Measurements from ENCODE around the gene TBL3.

- TF ChIP-seq, protein P1, sequence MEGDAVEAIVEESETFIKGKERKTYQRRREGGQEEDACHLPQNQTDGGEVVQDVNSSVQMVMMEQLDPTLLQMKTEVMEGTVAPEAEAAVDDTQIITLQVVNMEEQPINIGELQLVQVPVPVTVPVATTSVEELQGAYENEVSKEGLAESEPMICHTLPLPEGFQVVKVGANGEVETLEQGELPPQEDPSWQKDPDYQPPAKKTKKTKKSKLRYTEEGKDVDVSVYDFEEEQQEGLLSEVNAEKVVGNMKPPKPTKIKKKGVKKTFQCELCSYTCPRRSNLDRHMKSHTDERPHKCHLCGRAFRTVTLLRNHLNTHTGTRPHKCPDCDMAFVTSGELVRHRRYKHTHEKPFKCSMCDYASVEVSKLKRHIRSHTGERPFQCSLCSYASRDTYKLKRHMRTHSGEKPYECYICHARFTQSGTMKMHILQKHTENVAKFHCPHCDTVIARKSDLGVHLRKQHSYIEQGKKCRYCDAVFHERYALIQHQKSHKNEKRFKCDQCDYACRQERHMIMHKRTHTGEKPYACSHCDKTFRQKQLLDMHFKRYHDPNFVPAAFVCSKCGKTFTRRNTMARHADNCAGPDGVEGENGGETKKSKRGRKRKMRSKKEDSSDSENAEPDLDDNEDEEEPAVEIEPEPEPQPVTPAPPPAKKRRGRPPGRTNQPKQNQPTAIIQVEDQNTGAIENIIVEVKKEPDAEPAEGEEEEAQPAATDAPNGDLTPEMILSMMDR (IDR thresholded peaks at IDR 0.05): no peak
- TF ChIP-seq ZFX (IDR thresholded peaks at IDR 0.05; ENCODE audit: borderline replicate concordance): no peak
These were observed 31.5 kb downstream of the TBL3 start for GRCh38 chr16:2003231-2003826.
